ENCODE data around the gene CORO2B.

The CORO2B gene

GRCh38 chr15:68572921-68573320 lies 5.9 kb upstream of the CORO2B start:
- DNase-seq = no peak

DNA sequence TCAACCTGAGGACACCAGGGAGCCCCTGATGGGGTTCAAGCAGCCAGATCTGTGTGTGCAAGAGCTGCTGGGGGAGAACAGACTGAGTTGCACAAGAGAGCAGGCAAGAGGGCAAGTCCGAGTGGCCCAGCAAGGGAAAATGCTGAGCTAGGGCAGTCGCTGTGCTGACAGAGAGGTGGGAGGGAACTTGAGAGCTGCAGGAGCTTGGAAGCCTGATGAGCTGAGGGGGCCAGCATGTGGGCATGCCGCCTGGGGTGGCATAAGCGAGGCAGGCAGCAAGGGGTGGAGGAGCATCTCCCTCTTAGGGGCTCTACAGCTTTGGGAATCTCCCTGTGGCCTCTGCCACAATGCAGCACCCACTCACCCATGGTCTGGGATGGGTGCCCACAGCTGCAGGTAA lies 4.7 kb upstream of the CORO2B start:
- no peak for DNase-seq

- DNase-seq = no peak
Measured at GRCh38 chr15:68574629-68575028, 4.2 kb upstream of the CORO2B start.

DNA sequence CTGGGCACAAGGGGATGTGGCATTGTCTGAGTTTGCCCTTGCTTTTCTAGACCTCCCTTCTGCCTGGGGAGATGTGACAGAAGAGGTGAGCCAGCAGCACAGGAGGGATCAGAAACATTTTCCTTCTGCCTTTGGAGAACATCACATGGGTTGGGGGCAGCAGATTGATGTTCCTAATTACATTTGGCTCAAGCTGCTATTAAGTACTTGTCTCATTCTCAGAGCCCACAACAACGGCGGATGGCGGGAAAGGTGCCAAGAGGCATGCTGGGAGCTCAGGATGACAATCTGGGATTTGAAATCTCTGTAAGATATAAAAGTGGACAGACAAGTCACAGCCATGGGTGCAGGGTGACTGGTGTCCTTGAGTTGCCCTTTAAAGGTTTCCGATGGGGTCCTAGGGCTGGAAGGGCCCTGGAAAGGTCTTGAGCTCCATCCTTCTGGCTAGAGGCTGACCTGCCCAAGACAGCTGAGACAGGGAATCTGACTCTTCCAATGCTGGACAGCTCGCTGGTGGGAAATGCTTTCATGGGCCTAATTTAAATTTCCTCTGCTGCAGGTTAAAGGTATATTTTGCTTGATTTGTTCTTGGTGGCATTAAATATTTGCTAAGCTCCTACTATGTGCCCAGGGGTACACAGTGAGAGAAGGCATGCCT lies 2.4 kb upstream of the CORO2B start:
- no peak for DNase-seq

DNA sequence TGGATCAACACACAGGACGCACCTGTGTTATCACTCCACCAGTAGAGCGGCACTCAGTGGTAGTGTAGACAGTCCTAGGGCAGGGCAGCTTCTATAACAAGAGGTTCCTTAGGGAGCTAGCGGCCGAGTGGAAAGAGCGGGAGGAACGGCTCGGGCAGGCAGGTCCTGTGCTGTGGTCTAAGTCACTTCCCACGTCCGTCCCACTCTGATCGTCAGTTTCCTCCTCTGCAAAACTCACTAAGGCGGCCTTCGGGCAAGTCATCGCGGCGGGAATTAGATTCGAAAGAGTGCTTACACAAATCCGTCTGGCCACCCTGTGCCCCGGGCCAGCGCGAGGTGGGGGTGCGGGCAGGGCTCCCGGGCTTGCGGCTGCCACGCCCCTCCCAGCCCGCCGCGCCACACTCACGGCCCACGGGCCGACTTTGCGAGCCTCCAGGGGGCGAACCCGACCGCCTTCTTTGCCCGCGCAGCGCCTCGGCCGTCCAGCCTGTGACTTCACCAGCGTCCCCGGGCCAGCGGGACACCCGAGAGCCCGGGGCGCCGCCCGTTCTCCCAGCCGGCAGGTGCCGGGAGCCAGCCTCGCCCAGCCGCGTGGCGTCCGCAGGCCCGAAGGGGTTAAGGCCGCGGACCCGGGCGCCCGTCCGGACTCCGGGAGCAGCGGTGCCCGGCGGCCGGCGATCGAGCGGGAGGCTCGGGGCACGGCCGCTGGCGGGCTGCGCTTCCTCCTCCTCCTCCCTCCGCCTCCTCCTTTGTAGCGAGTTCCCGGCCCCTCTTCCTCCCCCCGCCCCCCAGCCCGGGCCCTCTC lies 416 bp upstream of the CORO2B start:
- DNase-seq = peak; percentile 55

- DNase-seq = no peak
Measured at GRCh38 chr15:68580026-68580882, 1.5 kb downstream of the CORO2B start.

DNA sequence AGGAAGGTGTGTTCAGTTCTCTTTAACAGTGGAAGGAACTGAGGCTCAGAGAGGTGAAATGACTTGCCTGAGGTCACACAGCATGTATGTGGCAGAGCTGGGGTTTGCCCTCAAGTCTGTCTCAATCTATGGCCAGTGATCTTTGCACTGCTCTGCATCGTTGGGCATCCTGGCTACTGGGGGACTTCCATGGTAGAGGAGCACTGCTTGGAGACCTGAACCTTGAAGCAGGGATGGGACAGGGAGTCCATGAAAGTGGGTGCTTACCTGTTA lies 2.0 kb downstream of the CORO2B start:
- DNase-seq = no peak

DNA sequence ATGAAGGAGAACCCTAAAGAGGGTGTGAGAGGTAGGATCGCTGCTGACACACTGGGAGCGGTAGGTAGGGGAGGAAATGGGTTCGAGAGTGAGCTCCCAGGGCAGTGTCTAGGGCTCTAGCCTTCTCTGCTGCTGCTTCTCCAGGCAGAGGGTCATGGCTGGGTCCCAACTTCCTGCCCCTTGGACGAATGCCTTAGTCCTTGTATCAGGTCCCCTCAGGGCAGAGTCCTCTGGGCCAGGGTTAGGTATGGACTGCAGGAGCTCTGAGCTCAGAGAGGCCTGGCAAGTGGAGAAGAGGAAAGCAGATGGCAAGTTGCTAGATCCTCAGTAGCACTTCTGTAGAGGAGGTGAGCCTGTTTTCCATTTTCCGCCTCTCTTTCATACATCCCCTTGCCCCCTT lies 2.9 kb downstream of the CORO2B start:
- DNase-seq = no peak

- DNase-seq = no peak
Measured at GRCh38 chr15:68582236-68582635, 3.4 kb downstream of the CORO2B start.

- no peak for DNase-seq
Measured at GRCh38 chr15:68582864-68583263, 4.1 kb downstream of the CORO2B start.

DNA sequence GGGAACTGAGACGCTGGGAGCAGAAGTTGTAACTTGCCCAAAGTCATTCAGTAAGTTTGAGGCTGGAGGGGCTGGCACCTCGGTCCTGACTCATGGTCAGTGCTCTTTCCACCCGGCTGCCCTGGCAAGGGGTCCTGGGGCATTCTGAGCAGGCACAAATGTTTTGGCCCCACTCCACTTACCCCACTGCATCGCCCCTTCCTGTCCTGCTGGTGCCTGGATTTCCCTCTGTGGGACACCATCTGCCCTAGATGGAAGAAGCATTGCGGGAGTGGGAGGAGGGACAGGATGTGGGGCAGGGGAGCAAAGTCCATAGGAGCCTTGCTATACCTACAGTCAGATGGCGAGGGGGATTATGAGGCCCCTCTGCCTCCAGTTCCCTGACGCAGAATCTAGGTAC lies 4.5 kb downstream of the CORO2B start:
- no peak for DNase-seq

GRCh38 chr15:68583936-68584755 lies 5.4 kb downstream of the CORO2B start:
- no peak for DNase-seq

DNA sequence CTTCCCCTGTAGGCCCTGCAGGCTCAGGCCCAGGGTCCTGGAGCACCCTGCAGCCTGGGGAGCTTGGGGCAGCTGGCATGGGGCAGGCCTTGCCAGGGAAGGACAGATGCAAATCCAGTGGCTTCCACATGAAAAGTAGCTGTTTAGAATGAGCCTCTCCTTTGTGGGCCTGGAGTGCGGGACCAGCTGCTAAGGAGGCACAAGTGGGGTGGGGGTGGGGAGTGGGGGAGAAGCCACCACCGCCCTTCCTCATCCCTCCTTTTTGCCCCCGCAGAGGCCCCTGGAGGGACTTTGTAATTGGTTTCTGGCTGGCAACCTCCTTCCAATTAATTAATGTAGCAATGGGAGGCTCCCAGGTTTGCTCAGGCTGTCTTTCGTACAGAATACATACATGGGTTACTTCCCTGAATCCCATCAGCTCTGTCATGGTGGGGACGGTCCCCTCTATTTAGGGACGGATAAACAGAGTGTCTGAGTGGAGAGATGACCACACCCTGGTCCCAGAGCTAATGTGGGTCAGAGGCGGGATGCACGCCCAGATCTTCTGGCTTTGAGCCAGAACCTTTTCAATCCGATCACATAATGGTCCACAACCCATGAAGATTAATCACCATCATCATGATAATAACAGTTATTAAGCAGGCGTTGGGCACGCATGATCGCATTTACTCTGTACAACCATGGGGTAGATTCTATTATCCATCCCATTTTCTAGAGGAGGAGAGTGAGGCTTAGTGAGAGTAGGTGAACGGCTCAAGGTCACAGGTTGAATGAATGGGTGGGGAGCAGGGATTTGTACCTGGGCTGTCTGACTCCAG lies 6.2 kb downstream of the CORO2B start:
- no peak for DNase-seq

GRCh38 chr15:68585574-68586273 lies 6.9 kb downstream of the CORO2B start:
- DNase-seq = no peak

DNA sequence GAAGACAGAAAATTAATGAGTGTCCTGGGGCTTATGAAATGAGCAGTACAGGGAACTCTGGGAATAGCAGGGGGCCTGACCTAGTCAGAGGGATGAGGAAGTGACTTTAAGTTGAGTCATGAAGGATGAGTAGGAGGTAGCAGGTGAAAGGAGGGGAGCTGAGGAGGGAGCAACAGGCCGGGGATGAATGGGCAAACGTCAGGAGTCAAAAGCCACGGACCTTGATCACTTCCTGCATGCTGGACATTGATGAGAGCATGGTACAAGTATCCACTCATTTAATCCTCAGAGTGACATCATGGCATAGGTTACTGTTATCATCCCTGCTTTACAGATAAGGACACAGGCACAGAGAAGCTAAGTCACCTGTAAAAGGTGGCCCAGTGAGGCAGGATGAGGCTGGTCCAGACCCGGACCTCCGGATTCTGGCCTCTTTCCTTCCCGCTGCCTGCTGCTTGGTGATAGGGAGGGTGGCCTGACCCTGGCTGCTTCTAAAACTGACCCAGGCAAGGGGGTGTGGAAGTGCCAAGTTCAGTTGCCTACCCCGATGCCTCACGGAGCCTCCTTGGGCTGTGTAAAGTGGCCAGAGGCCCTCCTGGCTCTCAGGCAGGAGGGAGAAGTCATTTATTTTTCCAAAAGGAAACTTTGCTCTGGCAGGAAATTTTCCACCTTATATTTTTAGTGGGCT lies 7.6 kb downstream of the CORO2B start:
- peak; percentile 70 for DNase-seq

DNA sequence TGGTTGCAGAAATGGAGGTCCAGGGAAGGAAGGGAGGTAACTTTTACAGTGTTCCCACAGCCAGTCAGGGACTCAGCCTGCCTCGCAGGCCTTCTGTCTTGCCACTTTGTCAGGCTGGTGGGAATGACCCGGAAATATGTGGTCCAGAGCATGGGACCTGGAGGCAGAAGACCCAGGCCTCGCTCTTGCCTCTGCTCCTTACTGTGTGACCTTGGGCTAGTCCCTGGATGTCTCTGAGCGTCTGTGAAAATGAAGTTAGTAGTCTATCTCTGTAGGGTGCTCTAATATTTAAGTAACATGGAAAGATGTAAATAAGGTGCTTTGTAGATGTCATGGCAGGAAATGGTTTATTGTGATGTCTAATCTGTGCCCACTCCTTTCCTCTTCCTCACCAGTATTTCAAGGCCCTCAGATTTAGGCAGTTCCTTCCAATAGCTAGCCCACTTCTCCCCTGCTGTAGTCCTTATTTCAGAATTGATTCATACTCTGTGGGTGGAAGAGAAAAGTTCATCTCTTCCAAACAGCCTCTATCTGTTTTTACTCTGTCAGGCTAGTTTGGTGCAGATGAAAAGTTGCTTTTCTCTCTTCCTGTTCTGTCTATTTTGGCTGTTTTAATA lies 9.1 kb downstream of the CORO2B start:
- no peak for DNase-seq

DNA sequence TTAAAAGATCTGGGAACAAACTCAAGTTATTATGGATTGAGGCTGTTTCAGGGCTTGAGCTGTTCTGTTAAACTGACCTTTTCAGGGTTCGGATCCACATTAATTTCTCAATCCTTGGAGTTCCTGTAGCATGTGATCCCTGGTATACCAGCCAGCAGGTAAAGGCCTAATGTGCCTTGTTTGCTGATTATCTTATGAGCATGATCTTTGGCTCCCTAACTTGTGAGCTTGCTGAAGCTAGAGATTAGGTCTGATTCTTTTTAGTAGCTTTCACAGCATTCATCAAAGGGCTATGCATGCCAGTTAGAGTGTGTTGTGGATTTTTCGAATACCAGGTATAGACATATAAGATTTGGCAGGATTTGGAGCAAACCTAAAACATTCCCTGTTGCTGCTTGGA lies 10.3 kb downstream of the CORO2B start:
- DNase-seq = no peak

DNA sequence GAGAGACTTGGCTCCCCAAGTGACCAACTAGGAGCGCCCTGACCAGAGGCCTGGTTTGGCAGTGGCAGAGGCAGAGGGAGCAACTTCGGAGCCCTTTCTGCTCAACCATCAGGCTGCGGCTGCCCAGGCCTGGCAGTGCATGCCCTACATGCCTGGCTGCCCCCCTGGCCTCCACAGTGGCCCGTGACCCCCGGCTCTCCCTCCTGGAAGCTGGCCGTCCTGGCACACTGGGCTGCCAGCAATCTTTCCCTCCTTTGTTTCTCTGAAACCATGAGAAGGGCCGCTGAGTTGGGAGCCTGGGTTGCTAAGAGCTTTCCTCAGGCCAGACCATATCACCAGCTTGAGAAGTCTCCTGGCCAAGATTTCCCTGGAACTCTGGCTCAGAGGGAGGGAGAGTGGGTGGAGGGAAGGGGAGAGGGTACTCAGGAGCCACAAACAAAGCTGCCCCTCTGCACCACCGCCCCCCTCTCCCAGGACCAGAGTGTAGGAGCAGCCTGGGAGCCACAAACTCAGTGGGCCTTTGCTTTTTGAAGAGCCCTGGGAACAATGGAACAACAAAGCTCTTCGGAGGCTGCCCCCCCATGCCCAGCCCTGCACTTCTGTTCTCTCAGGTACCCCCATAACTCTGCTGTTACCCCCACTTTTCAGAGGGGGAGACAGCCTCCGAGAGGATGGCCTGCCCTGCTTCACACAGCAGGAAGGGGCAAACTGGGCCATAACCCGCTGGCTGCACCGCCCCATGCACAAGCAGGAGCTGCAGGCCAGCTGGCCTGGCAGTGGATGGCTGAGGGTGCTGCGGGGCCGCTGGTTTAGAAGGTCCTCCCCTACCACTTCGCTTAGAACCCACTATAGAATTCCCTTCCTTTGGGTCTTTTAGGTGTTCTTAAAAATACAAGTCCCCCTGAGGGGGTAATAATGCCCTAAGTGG lies 11.3 kb downstream of the CORO2B start:
- no peak for DNase-seq
